IPS DF 6.9 (cell line): ENCODE measurements around the gene MAP6.

Source experiments
- DNase-seq: peaks from one replicate; pipeline ENCODE4 v3.0.0-alpha.2; 2013; ENCODE audit warnings: low read depth, low spot score
- H3K27ac ChIP-seq: one replicate; pipeline ENCODE4 v1.5.1; 2013; ENCODE audit warnings: low read length, control low read depth
- H3K27me3 ChIP-seq: 2 replicates; pipeline ENCODE4 v1.6.1; 2013; ENCODE audit warnings: mild to moderate bottlenecking, low read length; ENCODE audit not compliant: control insufficient read depth, insufficient read depth
- H3K36me3 ChIP-seq: 2 replicates; pipeline ENCODE4 v1.6.1; 2013; ENCODE audit warnings: low read length; ENCODE audit not compliant: control insufficient read depth, insufficient read depth
- H3K4me1 ChIP-seq: 2 replicates; pipeline ENCODE4 v1.6.1; 2013; ENCODE audit warnings: low read length; ENCODE audit not compliant: control insufficient read depth, insufficient read depth
- H3K4me3 ChIP-seq: 2 replicates; pipeline ENCODE4 v1.5.1; 2013; ENCODE audit warnings: mild to moderate bottlenecking, low read length
- H3K9me3 ChIP-seq: 2 replicates; pipeline ENCODE4 v1.6.1; 2013; ENCODE audit warnings: low read length, inconsistent platforms; ENCODE audit not compliant: control insufficient read depth, insufficient read depth
- WGBS: extraction: QIAGEN DNeasy Blood & Tissue Kit; methylation state at CpG from one replicate; pipeline ENCODE4 v1.1.7; 2013; ENCODE audit warnings: mixed read lengths, missing lambda C conversion rate; ENCODE audit not compliant: insufficient read length, insufficient coverage; 5-methylcytosine and 5-hydroxymethylcytosine counted together

MAP6 gene

DNA sequence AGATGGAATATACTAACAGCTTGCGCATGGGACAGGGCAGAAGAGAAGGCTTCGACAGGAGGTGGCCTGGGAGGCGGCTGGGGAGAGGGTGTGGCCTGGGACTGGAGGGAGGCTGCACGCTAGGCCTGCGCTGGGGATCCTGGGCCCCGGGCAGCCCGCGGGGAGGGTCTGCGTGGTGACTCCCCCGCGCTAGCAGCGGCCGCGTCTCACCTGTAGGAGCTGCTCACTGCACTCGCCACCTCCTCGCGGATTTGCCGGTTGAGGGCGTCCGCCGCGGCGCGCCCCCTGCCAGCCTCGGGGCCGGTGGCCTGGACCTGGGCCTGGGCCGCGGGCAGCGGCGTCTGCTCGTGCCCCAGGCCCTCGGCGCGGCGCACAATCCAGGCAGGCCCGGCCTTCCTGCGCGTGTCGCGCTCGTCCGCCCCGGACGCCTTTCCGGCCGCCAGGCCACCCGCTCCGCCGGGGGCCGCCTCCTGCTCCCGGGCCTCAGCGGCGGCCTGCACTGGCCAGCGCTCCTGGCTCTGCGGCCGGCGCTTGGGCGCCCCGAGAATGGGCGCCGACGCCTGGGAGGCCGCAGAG, 1.5 kb downstream of the MAP6 start:
- Histone ChIP-seq H3K4me3 (peak overlapping the region; percentile 38; the same call in 1 of the 2 replicates), H3K27me3 (peaks cover 56% of the 10 kb centered on the region), H3K9me3 (no peaks in the 10 kb centered on the region), H3K4me1 (peaks cover 7% of the 10 kb centered on the region), H3K27ac (no peak overlapping the region), H3K36me3 (no peaks in the 10 kb centered on the region)
- WGBS = no CpG with 5 or more reads among the region's 63 CpGs
- no peak for DNase-seq

DNA sequence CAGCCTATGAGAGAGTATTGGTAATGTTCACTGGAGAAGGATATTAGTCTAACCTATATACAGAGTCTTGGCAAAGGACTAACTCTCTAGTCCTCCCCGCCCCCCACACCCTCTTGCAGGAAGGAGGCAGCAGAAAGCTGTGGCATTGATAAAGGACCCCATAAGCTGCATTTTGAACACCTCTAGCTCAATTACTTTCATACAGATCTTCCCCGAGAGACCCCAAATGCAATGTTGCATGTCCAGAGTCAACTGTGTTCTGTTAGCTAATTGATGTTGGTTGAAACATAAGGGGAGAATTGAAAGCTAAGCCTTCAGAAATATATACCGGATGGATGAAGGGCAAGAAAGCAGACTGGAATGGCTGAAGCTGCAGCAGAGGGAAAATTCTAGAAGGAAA, 2.8 kb downstream of the MAP6 start:
- H3K27me3 ChIP-seq = peaks cover 47% of the 10 kb centered on the region
- DNase-seq = no peak
- H3K27ac ChIP-seq = no peak overlapping the region
- H3K9me3 ChIP-seq = no peaks in the 10 kb centered on the region
- H3K36me3 ChIP-seq = no peaks in the 10 kb centered on the region
- no peak overlapping the region for H3K4me3 ChIP-seq
- peaks cover 7% of the 10 kb centered on the region for H3K4me1 ChIP-seq
- no CpG with 5 or more reads among the region's 3 CpGs for WGBS

DNA sequence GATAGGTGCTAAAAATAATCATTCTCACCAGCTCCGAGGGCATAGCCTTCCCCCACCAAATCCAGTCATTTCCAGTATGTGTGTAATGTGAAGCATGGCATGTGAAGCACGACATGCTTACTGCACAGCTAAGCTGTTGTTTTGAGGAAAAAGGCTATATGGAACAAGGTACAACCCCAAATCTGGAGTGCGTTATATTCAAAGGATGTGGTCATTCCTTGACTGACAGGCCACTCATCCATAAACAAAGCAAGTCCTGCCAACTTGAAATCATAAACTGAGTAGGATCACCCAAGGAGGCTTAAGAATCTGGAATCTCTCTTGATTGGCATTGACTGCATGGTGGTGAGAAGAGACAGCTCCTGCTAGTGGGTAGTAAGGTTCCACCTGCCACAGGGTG, 3.7 kb downstream of the MAP6 start:
- no peaks in the 10 kb centered on the region for H3K36me3 ChIP-seq
- WGBS = no CpG with 5 or more reads among the region's 3 CpGs
- no peak overlapping the region for H3K4me3 ChIP-seq
- H3K27me3 ChIP-seq = peaks cover 43% of the 10 kb centered on the region
- H3K27ac ChIP-seq = no peak overlapping the region
- no peaks in the 10 kb centered on the region for H3K9me3 ChIP-seq
- H3K4me1 ChIP-seq = peaks cover 7% of the 10 kb centered on the region
- DNase-seq = no peak

DNA sequence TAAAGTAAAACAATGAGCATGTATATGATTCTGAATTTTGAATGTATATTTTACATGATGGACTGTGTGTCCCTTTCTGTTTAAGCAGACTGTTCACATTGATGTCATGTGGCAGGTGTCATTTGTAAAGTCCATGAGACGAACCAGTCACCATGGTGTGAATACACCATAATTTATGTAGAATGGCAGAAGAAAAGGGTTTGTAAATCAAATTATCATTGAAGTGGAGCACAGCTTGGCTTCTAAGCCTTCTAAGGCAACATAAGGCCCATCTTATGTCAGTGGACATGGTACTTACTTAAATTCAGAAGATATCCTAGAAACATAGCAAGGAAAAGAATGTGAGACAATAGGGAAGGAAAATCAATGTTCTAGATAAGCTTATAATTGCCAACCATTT, 4.4 kb downstream of the MAP6 start:
- H3K27ac ChIP-seq = no peak overlapping the region
- no peaks in the 10 kb centered on the region for H3K36me3 ChIP-seq
- DNase-seq = no peak
- H3K27me3 ChIP-seq = peaks cover 37% of the 10 kb centered on the region
- H3K4me1 ChIP-seq = peaks cover 7% of the 10 kb centered on the region
- H3K9me3 ChIP-seq = no peaks in the 10 kb centered on the region
- no peak overlapping the region for H3K4me3 ChIP-seq
- WGBS = no CpG with 5 or more reads among the region's 1 CpG

DNA sequence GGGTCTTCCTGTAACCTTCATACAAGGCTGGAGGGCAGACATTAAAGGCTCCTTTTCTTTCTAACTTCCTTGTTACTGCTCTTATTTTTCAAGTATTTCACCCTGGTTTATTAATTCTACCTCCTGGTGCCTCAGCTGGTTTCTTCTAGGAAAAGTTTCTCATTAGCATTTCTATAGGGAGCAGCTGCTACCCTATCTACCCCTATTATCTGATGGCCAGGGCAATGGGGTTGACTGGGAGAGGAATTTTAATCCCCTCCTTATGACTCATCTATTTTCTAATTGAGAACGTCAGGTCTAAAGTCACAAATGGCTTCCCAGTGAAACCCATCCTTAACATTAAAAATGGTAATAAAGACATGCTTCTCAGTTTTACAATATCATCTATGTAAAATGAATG, 5.0 kb downstream of the MAP6 start:
- no CpG with 5 or more reads among the region's 1 CpG for whole genome bisulfite sequencing
- no peak for DNase-seq
- H3K27me3 ChIP-seq = peaks cover 32% of the 10 kb centered on the region

DNA sequence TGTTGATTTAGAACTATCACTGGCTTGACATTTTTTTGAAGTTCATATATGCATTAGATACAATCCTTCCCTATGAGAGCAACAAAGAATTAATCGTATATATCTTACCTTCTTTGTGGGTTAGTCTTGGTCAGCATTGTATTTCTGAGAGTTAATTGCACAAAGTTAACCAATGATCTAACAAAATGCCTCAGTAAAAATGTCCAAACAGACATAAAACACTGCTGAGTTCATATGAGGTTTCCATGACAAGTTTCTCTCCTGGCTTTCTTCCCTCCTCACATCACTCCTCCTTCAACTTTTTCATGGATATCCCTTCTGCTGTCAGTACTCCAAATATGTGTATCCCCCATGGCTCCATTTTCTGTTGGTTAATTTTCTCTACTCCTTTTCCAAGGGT, 9.0 kb downstream of the MAP6 start:
- no peaks in the 10 kb centered on the region for H3K36me3 ChIP-seq
- H3K4me3 ChIP-seq = no peak overlapping the region
- WGBS = no CpG with 5 or more reads among the region's 1 CpG
- H3K27ac ChIP-seq = no peak overlapping the region
- H3K9me3 ChIP-seq = no peaks in the 10 kb centered on the region
- no peaks in the 10 kb centered on the region for H3K27me3 ChIP-seq
- no peak for DNase-seq
- H3K4me1 ChIP-seq = peaks cover 4% of the 10 kb centered on the region

More for the DNA sequence above, 5.0 kb downstream of the MAP6 start:
- no peaks in the 10 kb centered on the region for H3K9me3 ChIP-seq
- peaks cover 7% of the 10 kb centered on the region for H3K4me1 ChIP-seq
- no peak overlapping the region for H3K27ac ChIP-seq
- no peaks in the 10 kb centered on the region for H3K36me3 ChIP-seq
- no peak overlapping the region for H3K4me3 ChIP-seq

DNA sequence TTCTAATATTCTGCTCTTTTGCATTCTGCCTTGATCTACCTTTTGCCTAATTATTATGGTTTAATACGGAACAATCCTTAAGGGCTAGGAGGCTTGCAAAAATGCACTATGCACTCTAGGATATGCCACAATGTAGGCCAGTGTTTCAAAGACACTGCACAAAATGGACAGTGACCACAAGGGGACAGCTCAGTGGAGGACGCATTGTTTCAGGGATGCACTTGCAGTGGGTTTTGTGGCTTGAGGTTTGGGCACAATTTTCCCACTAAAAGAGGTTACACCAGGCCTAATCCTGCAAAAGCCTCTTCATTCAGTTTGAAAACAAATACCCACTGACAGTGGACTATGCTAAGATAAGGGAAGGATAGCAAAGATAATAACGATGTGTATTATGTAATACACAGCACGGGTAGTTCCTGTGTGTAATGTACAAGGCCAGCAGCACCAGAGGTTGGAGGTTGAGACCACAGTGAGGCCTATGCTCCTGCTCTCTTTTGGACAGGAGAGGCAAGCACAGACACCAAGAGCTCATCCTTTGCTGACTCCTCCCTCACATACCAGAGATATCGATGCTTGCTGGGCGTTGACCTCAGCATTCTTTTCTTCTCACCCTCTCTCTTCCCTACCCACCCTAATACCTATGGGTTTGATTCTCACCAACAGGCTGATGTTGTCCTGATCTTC, 12.7 kb downstream of the MAP6 start:
- Histone ChIP-seq H3K4me1 (no peaks in the 10 kb centered on the region; the same call in 1 of the 2 replicates), H3K27ac (no peak overlapping the region), H3K4me3 (no peak overlapping the region), H3K36me3 (no peaks in the 10 kb centered on the region), H3K9me3 (no peaks in the 10 kb centered on the region), H3K27me3 (no peaks in the 10 kb centered on the region)
- WGBS = no CpG with 5 or more reads among the region's 6 CpGs
- DNase-seq = no peak

DNA sequence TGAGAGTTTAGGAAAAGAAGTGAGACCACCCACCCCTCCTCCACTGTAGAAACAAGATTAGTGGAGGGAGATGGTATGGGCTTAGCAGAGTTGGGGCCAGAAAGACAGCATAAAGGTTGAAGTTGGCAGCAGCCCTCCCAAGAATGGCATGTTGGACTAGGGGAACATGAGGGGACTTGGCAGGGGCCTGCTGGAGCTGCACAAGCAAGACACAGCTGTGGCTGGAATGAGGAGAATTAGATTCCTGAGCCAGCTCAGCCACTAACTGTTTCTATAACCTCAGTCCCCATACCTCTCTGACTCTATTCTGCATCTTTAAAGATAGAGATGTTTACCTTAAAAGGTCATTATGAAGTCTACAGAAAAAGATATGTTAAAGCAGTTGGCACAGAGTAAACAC, 13.2 kb downstream of the MAP6 start:
- no peaks in the 10 kb centered on the region; the same call in 1 of the 2 replicates for H3K4me1 ChIP-seq
- no peaks in the 10 kb centered on the region for H3K36me3 ChIP-seq
- H3K27ac ChIP-seq = no peak overlapping the region
- no peak for DNase-seq
- H3K4me3 ChIP-seq = no peak overlapping the region
- no peaks in the 10 kb centered on the region for H3K9me3 ChIP-seq
- H3K27me3 ChIP-seq = no peaks in the 10 kb centered on the region

DNA sequence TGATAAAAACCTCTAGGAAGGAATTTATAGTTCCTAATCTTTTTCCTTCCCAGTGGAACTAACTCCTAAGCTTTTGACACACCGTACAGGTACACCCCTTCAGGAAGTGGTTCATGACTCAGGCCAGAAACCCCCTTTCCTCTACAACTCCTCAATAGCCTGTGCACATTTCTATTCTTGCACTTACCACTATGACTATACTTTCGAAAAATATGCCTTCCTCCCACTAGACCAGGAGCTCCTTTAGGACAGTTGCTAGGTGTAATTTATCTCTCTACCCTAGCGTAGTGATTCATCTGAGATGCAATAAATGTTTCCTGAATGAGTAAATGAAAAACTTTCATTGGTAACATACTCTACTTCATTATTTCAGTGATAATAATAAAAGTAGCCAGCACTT, 14.5 kb downstream of the MAP6 start:
- H3K27me3 ChIP-seq = no peaks in the 10 kb centered on the region
- no CpG with 5 or more reads among the region's 3 CpGs for WGBS
- H3K36me3 ChIP-seq = no peaks in the 10 kb centered on the region
- H3K9me3 ChIP-seq = no peaks in the 10 kb centered on the region
- no peak overlapping the region for H3K4me3 ChIP-seq
- no peak for DNase-seq
- H3K27ac ChIP-seq = no peak overlapping the region
- no peaks in the 10 kb centered on the region; the same call in 1 of the 2 replicates for H3K4me1 ChIP-seq

DNA sequence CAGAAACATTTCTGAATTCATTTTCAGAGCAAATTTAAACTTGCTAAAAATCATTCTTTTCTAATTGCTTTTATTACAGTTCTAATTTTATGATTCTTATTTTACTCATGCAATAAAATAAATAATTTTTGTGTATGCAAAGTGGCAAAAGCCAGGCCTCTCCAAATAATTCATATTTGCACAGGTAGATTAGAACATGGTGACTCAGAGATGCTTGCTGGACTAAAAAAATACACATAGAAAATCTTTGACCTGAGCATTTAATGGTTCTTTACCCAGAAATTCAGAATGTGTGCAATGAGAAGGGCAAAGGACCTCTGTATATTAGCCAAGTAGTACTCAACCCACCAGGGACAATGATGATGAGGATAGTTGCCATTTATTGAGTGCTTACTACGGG, 15.3 kb downstream of the MAP6 start:
- Histone ChIP-seq H3K27ac (no peak overlapping the region), H3K27me3 (no peaks in the 10 kb centered on the region), H3K36me3 (no peaks in the 10 kb centered on the region), H3K9me3 (no peaks in the 10 kb centered on the region), H3K4me3 (no peak overlapping the region), H3K4me1 (no peaks in the 10 kb centered on the region; the same call in 1 of the 2 replicates)
- no CpG with 5 or more reads among the region's 1 CpG for WGBS
- no peak for DNase-seq

DNA sequence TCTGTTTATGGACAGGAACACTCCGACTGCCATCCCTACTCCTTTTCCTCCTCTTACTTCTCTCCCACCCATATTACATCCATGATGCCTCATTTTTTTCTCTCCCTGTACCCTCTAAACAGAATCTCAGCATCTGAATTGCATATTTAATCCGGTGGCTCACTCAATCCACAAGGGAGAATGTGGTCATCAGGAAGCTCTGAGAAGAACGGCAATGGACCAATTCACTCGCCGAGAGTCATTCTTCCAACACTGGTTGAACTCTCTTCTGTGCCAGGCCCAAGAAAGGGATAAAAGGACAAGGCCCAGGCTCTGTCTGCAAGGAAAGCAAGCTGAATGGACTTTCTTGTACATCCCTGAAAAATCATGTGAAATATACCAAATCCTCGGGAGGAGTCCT, 15.9 kb downstream of the MAP6 start:
- Histone ChIP-seq H3K27me3 (no peaks in the 10 kb centered on the region), H3K4me1 (no peaks in the 10 kb centered on the region; the same call in 1 of the 2 replicates), H3K9me3 (no peaks in the 10 kb centered on the region), H3K4me3 (no peak overlapping the region), H3K36me3 (no peaks in the 10 kb centered on the region), H3K27ac (no peak overlapping the region)
- no peak for DNase-seq
- WGBS = no CpG with 5 or more reads among the region's 6 CpGs
